Suprapubic skin (tissue), 4 donors: ENCODE measurements around the gene TFF1.

Experiments used
- EP300 ChIP-seq: sonication (generic); formaldehyde crosslinking; IDR thresholded peaks from one replicate; pipeline ENCODE4 v1.6.1; 2017; ENCODE audit warnings: antibody characterized with exemption
- POLR2A ChIP-seq, 2 donors: fragments of 450-650 bp; IDR thresholded peaks; one replicate each; pipeline ENCODE4 v1.6.1; 2017; ENCODE audit warnings: antibody characterized with exemption in 2 of 2, mild to moderate bottlenecking in 2 of 2, moderate library complexity in 2 of 2
- POLR2AphosphoS5 ChIP-seq, 3 donors: sonication (generic); formaldehyde crosslinking; IDR thresholded peaks; one replicate each; pipeline ENCODE4 v1.6.1; 2017; ENCODE audit warnings: antibody characterized with exemption in 3 of 3
- TF ChIP-seq, protein P1 (sequence below), 2 donors: fragments of 200-600 bp in 1 of 2; fragments of 450-650 bp in 1 of 2; sonication (generic) in 1 of 2; IDR thresholded peaks; one replicate each; pipeline ENCODE4 v1.5.1; 2016 to 2019; ENCODE audit warnings: antibody characterized with exemption in 2 of 2, mild to moderate bottlenecking in 1 of 2, moderate library complexity in 1 of 2

DNA sequence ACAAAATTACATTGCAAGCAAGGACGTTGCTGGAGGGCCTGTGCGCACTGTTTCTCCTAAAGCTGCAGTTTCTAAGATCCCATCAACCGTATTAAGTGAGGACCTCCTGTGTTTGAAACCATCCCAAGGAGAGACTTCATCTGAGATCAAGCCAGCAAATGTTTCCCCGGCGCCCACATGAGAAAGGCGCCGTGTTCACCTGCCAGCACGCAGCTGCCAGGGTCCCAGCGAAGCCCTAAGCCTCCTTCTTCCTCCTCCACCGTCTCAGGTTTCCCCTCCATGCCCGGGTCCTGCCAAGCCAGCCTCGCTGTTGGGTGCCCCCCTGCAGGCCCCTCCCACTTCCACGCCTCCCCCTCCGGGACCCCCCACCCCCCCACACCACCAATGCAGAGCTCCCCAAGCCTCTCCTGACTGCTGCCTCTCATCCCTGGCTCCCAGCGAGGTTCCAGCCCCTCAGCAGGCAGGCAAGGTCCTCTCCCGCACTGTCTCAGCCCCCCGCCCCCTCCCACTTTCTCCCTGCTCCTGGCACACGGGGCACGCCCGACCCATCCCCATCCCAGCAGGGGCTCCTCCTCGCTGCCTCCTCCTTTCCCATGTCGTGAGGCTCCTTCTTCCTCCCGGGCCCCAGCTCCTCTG lies 8.6 kb upstream of the TFF1 start:
- TF ChIP-seq, protein P1, sequence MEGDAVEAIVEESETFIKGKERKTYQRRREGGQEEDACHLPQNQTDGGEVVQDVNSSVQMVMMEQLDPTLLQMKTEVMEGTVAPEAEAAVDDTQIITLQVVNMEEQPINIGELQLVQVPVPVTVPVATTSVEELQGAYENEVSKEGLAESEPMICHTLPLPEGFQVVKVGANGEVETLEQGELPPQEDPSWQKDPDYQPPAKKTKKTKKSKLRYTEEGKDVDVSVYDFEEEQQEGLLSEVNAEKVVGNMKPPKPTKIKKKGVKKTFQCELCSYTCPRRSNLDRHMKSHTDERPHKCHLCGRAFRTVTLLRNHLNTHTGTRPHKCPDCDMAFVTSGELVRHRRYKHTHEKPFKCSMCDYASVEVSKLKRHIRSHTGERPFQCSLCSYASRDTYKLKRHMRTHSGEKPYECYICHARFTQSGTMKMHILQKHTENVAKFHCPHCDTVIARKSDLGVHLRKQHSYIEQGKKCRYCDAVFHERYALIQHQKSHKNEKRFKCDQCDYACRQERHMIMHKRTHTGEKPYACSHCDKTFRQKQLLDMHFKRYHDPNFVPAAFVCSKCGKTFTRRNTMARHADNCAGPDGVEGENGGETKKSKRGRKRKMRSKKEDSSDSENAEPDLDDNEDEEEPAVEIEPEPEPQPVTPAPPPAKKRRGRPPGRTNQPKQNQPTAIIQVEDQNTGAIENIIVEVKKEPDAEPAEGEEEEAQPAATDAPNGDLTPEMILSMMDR (IDR thresholded peaks at IDR 0.05): no peak
- TF ChIP-seq POLR2A (IDR thresholded peaks at IDR 0.05) (no peak), EP300 (no peak), POLR2AphosphoS5 (IDR thresholded peaks at IDR 0.05) (no peak)
